ENCODE measurements around the gene DHRS11.

DHRS11 gene

DNA sequence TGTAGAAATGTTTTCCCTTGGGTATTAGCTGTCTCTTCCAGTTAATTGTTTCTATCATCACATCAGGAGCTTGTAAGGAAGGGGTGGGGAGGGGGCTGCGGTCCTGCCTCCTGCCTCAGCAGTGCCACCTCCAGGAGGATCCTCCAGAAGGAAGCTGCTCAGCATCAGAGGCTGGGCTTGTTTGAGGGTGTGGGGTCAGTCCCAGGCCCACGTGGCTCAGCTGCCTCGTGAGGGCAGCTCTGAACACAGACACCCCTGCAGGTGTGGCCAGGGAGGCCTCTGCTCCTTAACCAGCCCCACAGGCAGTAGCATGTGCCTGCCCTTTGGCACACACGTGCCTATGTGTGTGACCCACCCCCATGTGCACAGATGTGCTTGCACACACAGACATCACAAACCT, 56.0 kb downstream of the DHRS11 start:
- DNase-seq, result no peak

DNA sequence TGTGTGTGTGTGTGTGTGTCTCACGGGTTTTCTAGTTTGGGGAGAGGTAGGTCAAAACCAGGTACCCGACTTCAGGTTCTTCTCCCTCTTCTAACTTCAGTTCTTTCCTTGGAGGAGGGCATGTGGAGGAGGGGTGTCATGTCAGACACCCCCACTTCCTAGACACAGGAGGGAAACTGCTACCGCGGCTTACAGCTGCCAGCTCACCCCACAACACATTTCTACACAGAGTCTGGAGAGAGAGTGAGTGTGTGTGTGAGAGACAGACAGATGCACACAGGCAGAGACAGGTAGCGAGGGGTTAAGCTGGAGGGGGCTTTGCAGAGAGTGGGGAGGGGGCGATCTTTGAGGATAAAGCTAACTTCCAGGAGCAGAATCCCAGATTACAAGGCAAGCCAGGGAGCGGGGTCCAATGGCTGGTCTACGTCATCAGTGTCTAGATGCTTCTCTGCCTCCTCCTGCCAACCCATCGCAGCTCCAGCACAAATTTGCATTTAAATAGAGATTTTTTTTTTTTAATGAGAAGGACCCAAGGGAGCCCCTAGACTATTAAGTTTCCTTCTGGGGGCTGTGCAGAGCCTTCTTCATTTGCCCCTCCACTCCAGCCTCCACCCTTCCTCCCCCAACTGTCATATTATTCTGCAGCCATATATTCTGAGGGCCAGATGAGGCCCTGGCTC, 58.6 kb downstream of the DHRS11 start:
- DNase-seq, result peak in 3 of 56 donors; percentile 10 to 21 (median 20)
